GM12872 (cell line): ENCODE measurements around the gene PKMYT1.

Experiments used
- TF ChIP-seq, protein P1 (sequence below): IDR thresholded peaks from 3 replicates; pipeline ENCODE4 v1.5.1; 2011; ENCODE audit warnings: low read depth, mild to moderate bottlenecking, low read length, moderate library complexity; ENCODE audit not compliant: insufficient read depth

Gene PKMYT1

GRCh38 chr16:2988590-2989099 is 8.4 kb upstream of the PKMYT1 start:
- TF ChIP-seq, protein P1, sequence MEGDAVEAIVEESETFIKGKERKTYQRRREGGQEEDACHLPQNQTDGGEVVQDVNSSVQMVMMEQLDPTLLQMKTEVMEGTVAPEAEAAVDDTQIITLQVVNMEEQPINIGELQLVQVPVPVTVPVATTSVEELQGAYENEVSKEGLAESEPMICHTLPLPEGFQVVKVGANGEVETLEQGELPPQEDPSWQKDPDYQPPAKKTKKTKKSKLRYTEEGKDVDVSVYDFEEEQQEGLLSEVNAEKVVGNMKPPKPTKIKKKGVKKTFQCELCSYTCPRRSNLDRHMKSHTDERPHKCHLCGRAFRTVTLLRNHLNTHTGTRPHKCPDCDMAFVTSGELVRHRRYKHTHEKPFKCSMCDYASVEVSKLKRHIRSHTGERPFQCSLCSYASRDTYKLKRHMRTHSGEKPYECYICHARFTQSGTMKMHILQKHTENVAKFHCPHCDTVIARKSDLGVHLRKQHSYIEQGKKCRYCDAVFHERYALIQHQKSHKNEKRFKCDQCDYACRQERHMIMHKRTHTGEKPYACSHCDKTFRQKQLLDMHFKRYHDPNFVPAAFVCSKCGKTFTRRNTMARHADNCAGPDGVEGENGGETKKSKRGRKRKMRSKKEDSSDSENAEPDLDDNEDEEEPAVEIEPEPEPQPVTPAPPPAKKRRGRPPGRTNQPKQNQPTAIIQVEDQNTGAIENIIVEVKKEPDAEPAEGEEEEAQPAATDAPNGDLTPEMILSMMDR, result no peak

DNA sequence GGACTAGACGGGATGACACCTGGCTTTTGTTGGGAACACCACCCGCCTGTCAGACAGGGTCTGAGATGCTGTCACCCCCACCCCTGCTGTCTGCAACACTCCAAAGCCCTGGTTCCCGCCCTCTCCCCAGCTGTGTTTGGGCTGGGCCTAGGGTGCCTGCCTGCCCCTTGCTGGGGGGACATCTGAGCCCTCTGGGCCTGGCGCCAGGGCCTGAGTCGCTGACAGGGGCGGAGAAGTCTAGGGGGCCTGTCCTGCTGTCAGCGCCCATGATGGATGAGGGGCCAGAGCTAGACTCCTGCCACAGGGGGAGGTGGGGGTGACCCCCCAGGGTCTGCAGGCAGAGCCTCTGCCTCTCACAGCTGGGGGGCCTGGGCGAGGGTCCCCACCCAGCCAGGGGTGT is 7.6 kb upstream of the PKMYT1 start:
- TF ChIP-seq, protein P1, result no peak

DNA sequence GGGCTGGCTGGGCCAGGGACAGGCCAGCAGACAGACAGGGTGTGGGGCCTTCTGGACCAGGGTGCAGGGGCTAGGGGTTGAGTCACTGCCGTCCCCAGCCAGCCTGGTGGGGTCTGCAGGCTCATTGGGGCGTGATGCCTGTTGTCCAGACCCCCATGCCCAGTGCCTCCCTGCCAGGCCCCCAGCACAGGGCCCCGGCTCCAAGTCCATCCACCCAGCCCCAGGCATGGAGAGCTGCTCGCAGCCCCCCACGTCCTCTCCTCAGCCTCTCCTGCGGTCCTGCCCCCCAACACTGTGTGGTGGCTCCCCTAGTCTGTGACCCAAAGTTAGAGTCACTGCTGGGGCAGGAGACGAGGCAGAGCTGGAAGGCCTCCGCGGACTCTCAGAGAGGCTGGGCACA is 7.0 kb upstream of the PKMYT1 start:
- TF ChIP-seq, protein P1, result no peak

DNA sequence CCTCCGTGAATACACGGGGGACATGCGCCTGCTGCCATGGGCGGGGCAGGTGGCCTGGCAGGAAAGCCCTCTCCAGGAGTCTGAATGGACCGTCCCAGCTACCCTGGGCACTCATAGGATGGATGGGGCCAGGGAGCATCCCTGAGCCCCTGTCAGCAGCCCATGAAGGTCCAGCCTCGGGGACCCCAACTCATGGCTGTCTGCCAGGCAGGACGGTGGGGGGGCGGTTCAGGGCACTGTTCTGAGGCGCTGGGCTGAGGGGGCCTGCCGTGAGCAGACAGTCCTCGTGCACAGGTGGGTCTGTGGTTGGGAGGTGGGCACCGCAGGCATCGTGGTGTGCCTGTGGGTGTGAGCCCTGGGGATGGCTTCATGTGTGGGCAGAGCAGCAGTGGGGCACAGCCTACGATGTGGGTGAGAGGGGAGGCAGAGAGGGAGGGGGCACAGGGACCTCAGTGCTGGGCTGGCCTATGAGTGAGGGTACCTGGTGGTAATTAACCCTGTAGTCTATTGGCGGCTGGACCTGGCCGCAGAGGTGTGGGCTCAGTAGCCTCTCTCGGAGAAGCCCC is 6.5 kb upstream of the PKMYT1 start:
- TF ChIP-seq, protein P1, result no peak

GRCh38 chr16:2985893-2986355 is 5.7 kb upstream of the PKMYT1 start:
- TF ChIP-seq, protein P1, result no peak

GRCh38 chr16:2985462-2985861 is 5.2 kb upstream of the PKMYT1 start:
- TF ChIP-seq, protein P1, result no peak

- TF ChIP-seq, protein P1, result peak; percentile 82
These were observed 3.5 kb upstream of the PKMYT1 start for GRCh38 chr16:2983706-2984136.
